ENCODE data around the gene TRAPPC1. TPM values are rescaled to one million over a fixed set of nuclear protein-coding genes. Genes with fewer than 3 reads are reported as not detected.

TRAPPC1 gene
- total RNA-seq, 2 donors from 2014 or later: 79.6 to 107 TPM

GRCh38 chr17:7911116-7911515 is 20.6 kb downstream of the TRAPPC1 start:
- DNase-seq (no peak), ATAC-seq (no peak)
- intact Hi-C loops (cut with DNase I): loop anchor here (5.0 kb wide), 2 partner anchors 76 to 131 kb away; no protein-coding TSS in a partner anchor

GRCh38 chr17:7910711-7911110 is 21.0 kb downstream of the TRAPPC1 start:
- intact Hi-C loops (cut with DNase I): loop anchor here (5.0 kb wide), 2 partner anchors 77 to 132 kb away; no protein-coding TSS in a partner anchor
- ATAC-seq (no peak), DNase-seq (no peak)

DNA sequence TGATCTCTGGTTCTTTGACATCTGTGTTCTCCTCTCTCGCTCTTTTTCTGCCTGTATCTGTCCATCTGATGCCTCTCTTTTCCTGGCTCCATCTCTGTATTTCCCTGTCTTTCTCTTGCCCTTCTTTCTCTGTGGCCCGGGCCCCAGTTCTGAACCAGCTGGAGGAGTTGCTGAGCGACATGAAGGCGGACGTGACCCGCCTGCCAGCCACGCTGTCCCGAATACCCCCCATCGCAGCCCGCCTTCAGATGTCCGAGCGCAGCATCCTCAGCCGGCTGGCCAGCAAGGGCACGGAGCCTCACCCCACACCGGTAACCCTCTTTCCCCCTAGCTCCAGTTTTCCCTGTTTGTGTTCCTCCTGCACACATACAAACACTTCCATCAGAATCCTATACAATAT is 21.5 kb downstream of the TRAPPC1 start:
- intact Hi-C loops (cut with DNase I): loop anchor here (5.0 kb wide), 2 partner anchors 77 to 132 kb away; no protein-coding TSS in a partner anchor
- DNase-seq (no peak), ATAC-seq (no peak)

DNA sequence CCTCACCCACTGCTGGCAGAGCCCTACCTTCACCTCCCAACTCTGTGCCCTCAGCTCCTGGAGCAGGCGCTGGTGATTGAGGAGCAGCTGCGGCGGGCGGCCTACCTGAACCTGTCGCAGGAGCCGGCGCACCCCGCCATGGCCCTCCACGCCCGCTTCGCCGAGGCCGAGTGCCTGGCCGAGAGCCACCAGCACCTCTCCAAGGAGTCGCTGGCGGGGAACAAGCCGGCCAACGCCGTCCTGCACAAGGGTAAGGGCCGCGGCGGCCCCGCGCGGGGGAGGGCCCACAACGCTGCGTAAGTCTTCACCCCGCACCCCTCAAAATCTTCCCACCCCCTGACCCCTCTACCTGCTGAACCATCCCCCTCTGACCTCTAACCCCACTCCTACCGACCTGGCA is 22.7 kb downstream of the TRAPPC1 start:
- DNase-seq (no peak), ATAC-seq (no peak)
- intact Hi-C loops (cut with DNase I): no loop called here

DNA sequence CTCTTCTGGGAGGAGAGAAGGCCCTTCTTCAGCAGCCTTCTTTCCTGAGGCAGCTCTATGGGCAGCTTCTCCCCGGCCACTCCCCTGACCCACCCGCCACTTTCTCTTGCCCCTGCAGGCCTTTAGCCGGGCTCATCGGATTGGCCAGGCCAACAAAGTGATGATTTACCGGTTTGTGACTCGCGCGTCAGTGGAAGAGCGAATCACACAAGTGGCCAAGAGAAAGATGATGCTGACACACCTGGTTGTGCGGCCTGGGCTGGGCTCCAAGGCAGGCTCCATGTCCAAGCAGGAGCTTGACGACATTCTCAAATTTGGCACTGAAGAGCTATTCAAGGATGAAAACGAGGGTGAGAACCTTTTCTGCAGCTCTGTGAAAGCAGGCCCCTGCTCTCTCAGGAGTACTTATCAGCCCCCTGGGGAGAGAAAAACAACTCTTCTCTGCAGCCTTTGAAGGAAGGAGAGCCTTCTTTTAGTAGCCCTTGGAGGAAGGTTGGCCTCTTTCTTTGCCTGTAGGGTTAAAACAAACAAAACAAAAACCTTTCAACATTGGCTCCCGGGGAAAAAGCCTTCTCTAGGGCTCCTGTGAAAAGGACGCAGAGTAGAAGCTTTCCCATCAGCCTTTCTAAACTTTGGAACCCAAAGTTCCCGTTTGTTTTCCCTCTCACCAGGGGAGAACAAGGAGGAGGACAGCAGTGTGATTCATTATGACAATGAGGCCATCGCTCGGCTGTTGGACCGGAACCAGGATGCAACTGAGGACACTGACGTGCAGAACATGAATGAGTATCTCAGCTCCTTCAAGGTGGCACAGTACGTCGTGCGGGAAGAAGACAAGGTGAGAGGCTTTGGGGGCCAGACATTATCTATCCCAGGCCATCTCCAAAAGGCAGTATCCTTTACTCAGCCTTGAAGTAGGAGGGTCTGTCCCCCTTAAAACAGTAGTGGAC is 28.3 kb downstream of the TRAPPC1 start:
- intact Hi-C loops (cut with DNase I): no loop called here
- ATAC-seq (no peak), DNase-seq (no peak)

- ATAC-seq: peak; percentile 77 to 86
- DNase-seq: no peak
- intact Hi-C loops (cut with DNase I): loop anchor here in 1 of 2 donors (2.0 kb wide), 2 partner anchors 35 to 75 kb away; no protein-coding TSS in a partner anchor
These were observed 34.0 kb downstream of the TRAPPC1 start for GRCh38 chr17:7897773-7898172.

DNA sequence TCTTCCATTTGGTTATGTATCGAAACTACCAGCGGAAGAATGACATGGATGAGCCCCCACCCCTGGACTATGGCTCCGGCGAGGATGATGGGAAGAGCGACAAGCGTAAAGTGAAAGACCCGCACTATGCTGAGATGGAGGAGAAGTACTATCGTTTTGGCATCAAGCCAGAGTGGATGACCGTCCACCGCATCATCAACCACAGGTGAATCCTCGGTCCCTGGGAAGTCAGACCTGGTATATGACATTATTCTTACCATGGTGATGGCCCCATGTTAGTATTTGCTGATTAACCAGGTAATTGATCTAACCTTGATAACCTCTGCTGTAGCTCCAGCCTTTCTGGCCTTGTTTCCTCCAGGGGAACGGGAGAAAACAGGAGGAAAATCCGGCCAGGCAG is 34.7 kb downstream of the TRAPPC1 start:
- ATAC-seq (no peak), DNase-seq (no peak)

GRCh38 chr17:7894866-7895265 is 36.9 kb downstream of the TRAPPC1 start:
- no peak for ATAC-seq
- intact Hi-C loops (cut with DNase I): no loop called here
- no peak for DNase-seq

More for the DNA sequence above, 34.7 kb downstream of the TRAPPC1 start:
- intact Hi-C loops (cut with DNase I): loop anchor here in 1 of 2 donors (2.0 kb wide), 2 partner anchors 34 to 74 kb away; no protein-coding TSS in a partner anchor

DNA sequence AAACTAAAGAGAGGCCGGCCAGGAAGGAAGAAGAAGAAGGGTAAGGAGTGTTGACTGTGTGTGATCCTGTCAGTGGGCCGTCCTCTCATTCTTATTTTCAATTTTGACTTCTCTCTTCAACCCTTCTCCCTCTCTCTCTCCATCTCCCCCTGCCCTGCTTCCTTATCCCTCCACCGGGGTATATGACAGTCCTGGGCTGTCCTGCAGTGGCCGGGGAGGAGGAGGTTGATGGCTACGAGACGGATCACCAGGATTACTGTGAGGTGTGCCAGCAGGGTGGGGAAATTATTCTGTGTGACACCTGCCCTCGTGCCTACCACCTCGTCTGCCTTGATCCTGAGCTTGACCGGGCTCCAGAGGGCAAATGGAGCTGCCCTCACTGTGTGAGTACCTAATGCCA is 37.5 kb downstream of the TRAPPC1 start:
- DNase-seq: no peak
- ATAC-seq: no peak
- intact Hi-C loops (cut with DNase I): no loop called here

DNA sequence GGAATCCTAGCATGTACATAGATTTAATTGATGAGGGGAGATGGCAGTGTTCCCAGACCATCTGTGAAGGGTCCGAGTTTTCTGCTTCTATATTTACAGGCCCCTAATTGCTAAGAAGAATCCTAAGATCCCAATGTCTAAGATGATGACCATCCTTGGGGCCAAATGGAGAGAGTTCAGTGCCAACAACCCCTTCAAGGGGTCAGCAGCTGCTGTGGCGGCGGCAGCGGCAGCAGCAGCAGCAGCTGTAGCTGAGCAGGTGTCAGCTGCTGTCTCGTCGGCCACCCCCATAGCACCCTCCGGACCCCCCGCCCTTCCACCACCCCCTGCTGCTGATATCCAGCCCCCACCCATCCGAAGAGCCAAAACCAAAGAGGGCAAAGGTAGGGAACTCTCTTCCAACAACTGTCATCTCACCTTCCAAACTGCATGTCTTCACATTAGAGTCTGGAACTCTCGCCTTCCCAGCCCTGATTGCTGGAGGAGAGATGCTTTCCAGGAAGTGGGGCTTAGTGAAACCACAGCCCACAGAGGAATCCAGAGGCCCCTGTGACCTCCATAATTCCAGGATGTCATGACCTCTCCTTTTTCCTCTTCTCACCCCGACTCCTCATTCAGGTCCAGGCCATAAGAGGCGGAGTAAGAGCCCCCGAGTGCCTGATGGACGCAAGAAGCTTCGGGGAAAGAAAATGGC is 38.4 kb downstream of the TRAPPC1 start:
- ATAC-seq (no peak), DNase-seq (no peak)
- intact Hi-C loops (cut with DNase I): no loop called here

DNA sequence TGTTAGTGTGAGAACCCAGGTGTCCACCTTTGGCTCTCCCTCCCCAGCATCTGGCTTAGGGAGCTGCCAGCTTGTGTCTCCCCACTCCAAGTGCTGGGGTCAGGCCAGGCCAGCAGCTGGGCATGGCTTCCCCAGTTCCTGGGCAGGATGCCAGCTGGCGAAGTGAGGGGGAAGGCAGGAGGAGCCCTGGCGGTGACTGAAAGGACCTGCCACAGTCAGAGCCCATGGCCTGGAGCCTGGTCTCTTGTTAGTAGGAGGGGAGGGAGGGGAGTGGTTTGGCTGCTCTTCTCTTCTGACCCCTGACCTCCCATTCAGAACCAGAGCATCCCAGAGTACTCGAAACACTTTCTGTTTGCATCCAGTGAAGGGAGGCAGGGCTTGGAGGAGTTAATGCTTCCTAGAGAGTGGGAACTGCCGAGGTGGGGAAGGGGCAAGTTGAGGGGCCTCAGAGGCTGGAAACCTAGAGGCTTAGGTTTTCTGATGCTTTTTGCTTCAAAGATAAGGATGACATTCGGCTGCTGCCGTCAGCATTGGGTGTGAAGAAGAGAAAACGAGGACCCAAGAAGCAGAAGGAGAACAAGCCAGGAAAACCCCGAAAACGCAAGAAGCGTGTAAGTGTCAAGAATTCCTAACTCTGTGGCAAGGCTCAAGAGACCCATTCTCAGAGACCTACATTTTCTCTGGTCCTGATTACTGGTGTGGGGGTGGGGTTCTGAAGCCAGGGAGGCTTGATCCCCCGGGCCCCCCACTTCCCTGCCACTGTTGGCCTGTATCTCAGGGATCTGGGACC is 42.4 kb downstream of the TRAPPC1 start:
- peak; percentile 81 to 83 for ATAC-seq
- intact Hi-C loops (cut with DNase I): loop anchor here in 1 of 2 donors (10.0 kb wide), 1 partner anchor 145 kb away; no protein-coding TSS in a partner anchor

DNA sequence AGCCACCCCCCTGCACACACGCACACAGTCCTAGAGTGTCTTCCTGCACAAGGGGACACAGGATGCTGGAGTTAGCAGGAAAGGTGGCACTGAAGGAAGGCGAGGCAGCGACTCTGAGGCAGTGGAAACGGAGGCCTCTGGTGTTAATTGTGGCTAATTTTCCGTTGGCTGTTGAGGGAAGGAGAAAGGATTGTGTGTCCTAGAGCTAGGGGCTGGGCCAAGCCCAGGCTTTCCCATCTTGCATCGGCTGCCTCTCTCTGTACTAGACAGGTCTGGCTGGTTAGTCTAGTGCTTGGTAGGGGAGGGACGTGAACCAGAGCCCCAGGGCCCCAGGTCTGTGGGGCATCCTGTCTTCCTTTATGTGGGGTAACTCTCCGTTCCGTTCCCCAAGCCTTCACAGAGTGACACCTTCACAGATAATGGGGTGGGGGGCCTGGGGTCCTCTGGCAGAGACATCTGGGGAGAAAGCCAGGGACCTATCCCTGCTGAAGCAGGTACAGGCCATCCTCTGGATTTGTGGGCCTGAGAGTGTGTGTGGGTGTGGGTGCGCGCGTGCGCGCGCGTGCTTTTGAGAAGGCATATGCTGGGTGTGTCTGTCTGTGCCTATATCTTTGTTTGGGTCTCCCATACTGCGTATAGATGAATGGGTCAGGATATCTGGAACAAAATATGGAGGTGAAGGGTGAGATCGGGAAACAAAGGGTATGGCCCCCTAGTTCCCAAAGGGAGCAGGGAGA is 43.4 kb downstream of the TRAPPC1 start, which contains the start of gene CHD3:
Gene CHD3 (plus strand): TSS at position 606 of the 737 bp plus-strand sequence. CDS start 212 bp downstream, outside the sequence.
- DNase-seq: no peak
- peak; percentile 3 to 5 for ATAC-seq
- intact Hi-C loops (cut with DNase I): loop anchor here in 1 of 2 donors (10.0 kb wide), 1 partner anchor 144 kb away; no protein-coding TSS in a partner anchor

More for the DNA sequence above, 42.4 kb downstream of the TRAPPC1 start:
- DNase-seq: peak; percentile 97

DNA sequence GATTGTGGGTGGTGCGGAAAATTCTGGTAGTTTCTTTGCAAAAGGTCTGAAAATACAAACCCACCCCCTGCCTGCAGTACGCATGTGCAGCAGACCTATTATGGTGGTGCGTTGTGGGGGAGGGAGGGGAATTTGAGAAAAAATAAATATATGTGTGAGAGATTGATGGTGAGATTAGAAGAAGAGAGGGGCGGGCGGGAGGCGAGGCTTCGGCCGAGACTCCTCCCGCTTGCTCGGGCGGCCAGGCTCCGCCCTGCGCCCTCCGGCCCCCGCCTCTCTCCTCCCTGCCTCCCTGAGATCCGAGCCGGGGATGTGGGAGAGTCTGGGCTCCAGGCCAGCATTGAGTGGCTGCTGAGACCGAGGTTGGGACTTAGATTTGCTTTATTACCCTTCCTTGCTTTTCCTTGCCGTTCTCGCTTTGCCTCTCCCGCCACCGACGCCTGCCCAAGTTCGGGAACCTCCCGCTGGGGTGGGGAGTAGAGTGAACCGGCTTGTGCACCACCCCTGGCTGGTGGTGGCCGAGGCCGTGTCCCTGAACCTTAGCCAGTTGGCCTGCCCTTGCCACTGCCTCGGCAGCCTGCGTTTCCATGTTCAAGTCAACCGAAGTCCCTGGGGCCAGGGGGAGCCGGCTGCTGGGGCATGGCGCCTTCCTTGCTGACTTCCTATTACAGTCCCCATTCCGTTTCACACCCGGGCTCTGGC is 44.1 kb downstream of the TRAPPC1 start:
- DNase-seq: peak; percentile 94
- ATAC-seq: peak; percentile 74 to 90
- intact Hi-C loops (cut with DNase I): loop anchor here in 1 of 2 donors (10.0 kb wide), 1 partner anchor 143 kb away; no protein-coding TSS in a partner anchor

DNA sequence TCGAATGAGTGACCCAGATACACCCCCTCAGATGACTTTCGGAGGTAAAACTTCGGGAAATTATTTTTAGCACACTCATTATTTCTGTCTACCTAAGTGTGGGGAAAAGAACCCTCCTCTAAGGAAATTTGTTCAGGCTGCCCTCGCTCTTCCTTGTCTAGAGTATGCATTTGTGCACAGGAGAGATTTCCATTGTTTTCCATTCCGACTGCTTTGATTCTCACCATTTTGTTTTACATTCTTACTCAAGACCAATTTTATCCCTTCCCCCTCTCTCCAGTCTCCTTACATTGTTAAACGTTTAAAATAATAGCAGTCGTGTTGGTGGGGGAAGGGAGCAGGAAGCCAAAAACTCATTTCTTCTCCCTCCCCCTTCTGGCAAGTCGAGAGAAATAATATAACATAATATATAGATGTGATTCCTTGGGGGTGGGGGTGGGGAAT is 44.7 kb downstream of the TRAPPC1 start:
- DNase-seq (no peak), ATAC-seq (no peak)
- intact Hi-C loops (cut with DNase I): loop anchor here in 1 of 2 donors (10.0 kb wide), 1 partner anchor 142 kb away; no protein-coding TSS in a partner anchor

DNA sequence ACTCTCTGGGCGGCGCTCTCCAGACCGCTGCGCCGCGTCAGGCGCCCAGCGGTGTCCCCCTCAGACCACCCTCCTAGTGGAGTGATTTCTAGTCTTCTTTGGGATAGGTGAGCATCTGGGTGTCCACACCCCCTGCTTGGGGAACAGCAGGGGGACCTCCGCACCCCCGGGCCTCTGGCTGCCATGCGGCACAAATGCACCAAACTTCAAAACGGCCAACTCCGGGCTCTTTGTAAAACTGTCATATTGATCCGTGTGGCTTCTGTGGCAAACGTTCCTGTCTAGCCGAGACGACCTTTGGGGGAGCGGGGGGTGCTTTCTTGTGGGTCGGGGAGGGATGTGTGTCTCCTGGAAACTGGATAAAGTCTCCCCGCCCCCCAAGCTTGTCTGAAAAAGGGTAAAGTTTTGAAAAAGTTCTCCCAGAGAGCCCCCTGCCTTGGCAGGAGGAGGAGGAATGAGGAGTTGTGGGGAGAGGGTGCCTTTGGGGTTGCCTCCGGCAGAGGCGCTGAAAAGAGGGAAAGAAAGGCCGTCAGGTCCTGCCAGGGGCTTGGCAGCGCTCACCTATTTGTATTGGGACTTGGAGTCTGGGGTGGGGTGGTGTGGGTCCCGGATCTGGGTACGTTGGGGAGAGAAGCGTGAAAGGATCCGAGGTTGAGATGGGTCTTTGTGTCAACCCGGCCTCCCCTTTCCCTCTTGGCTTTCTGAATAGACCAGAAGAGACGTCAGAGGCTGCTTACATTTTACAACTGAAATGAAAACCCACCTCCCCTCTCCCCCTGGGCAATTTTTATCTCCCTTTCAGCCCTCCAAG is 45.3 kb downstream of the TRAPPC1 start:
- no peak for DNase-seq
- ATAC-seq: no peak
- intact Hi-C loops (cut with DNase I): loop anchor here in 1 of 2 donors (10.0 kb wide), 1 partner anchor 142 kb away; no protein-coding TSS in a partner anchor
